HUES48 (cell line): ENCODE data around the gene TLX2.

Source experiments
- H3K27ac ChIP-seq: one replicate; pipeline ENCODE4 v1.7.0; 2013; ENCODE audit warnings: low read depth, low read length, inconsistent platforms
- H3K27me3 ChIP-seq: 2 replicates; pipeline ENCODE4 v1.6.1; 2013; ENCODE audit warnings: mild to moderate bottlenecking, low read length; ENCODE audit not compliant: control insufficient read depth, insufficient read depth
- H3K36me3 ChIP-seq: 2 replicates; pipeline ENCODE4 v1.6.1; 2013; ENCODE audit warnings: low read length; ENCODE audit not compliant: control insufficient read depth, insufficient read depth
- H3K4me1 ChIP-seq: 2 replicates; pipeline ENCODE4 v1.6.1; 2013; ENCODE audit warnings: mild to moderate bottlenecking, low read length; ENCODE audit not compliant: control insufficient read depth, insufficient read depth
- H3K4me3 ChIP-seq: 2 replicates; pipeline ENCODE4 v1.5.1; 2013; ENCODE audit warnings: mild to moderate bottlenecking, low read depth, low read length
- H3K9ac ChIP-seq: 2 replicates; pipeline ENCODE4 v1.6.1; 2013; ENCODE audit warnings: mild to moderate bottlenecking, low read depth, low read length, moderate library complexity
- H3K9me3 ChIP-seq: 2 replicates; pipeline ENCODE4 v1.6.1; 2013; ENCODE audit warnings: low read length; ENCODE audit not compliant: control insufficient read depth, insufficient read depth

The TLX2 gene

DNA sequence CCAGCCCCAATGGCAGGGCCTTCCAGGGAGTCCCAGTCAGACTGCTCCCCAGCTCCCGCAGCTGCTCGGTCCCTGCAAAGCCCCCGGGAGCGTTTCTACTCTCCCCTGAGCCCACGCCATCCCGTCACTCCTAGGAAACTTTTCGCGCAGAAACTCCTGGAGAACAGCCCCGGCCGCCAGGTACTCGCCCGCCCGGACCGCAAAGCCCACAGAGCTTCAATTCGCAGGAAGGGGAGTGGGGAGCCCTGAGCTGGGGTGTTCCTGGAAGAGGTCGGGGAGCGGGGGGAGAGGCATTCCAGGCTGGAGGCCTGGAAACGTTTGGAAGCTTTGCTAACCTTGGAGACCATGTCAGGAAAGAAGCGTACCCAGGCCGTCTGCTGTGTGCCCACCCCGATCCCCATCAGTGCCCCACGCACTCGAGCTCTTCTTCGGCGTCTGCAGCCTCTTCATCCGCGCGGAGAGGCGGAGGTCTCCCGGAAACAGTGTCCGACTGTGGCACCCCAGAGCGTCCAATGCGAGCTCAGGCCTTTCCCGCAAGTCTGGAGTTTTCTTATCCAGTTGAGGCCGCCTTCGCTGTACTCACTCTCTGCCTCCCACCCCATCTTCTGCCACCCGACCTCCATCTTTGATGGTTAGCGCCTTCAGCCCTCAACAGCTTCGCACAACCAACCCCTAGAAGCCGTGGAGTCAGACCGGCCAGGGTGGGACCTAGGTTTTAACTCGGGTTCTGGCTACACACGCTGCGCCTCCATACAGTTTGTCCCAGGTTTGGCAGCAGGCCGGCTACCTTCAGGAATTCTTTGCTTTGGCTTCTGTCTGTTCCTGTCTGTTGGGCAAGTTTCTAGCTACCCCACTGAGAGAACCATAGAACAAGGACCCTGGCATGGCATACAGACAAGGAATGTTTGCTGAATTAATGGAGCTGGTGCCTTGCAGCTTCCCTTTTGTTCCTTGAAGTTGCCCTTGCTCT is 10.5 kb upstream of the TLX2 start:
- Histone ChIP-seq H3K4me3 (peak overlapping the region; percentile 60), H3K4me1 (peaks cover 19% of the 10 kb centered on the region; the same call in 1 of the 2 replicates), H3K27ac (no peak overlapping the region), H3K9ac (no peak overlapping the region), H3K36me3 (peaks cover 10% of the 10 kb centered on the region; the same call in 1 of the 2 replicates), H3K9me3 (no peaks in the 10 kb centered on the region), H3K27me3 (peaks cover 74% of the 10 kb centered on the region)

DNA sequence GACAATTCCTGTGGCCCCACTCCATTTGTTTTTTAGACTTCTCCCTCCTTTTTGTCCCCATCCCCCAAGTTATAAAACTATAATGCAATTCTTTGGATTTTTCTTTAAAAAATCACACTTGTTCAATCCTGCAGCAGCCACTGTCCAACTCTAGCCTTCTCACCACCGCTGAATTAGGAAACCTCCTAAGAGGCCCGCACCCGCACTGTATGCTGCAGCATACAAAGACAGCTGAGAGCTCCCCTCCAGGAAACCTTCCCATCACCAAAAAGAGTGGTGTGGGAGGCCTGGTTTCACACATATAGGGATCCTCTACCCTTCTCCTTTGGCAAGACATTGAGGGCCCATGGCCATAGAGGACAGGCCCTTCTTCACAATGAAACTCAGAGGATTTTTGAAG is 9.7 kb upstream of the TLX2 start:
- Histone ChIP-seq H3K27me3 (peaks cover 74% of the 10 kb centered on the region), H3K9me3 (no peaks in the 10 kb centered on the region), H3K4me3 (no peak overlapping the region), H3K36me3 (peaks cover 10% of the 10 kb centered on the region; the same call in 1 of the 2 replicates), H3K4me1 (peaks cover 19% of the 10 kb centered on the region; the same call in 1 of the 2 replicates), H3K27ac (no peak overlapping the region), H3K9ac (no peak overlapping the region)

DNA sequence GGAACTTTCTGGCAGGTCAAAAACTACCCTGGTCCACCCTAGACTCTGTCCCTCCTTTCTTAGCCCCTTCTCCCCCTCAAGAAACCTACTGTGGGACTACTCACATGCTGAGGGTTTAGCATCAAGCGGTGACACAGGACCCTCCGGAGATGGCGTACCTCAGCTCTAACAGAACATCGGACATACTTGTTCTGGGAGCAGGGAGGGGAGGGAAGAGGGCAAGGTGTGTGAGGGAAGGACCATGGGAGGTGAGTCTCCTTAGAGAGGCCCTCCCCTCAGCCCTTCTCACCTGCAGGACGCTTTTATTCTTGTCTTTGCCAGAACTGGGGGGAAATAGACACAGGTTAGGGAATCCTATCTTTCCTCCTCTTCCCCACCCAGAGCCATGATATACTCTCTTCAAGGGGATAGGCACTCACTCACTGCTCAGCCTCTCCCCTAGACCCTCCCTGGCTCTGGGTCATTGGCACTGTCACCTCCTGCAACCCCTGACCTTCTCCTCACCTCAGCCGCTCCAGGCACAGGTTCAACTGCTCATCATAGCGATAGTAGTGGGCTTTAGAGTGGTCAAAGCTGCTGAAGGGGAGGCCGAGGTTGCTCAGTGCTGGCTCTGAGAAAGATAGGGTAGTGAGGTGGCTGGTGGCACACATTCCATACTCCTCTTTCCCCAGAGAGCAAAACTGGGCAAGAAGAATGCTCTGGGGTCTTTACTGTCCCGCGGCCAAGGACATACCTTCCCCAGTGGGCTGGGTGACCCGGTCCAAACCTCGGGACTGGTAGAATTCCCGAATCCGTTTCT is 8.6 kb upstream of the TLX2 start:
- Histone ChIP-seq H3K9ac (no peak overlapping the region), H3K4me1 (peaks cover 12% of the 10 kb centered on the region; the same call in 1 of the 2 replicates), H3K9me3 (no peaks in the 10 kb centered on the region), H3K36me3 (peaks cover 10% of the 10 kb centered on the region; the same call in 1 of the 2 replicates), H3K27ac (no peak overlapping the region), H3K27me3 (peaks cover 74% of the 10 kb centered on the region), H3K4me3 (no peak overlapping the region)

DNA sequence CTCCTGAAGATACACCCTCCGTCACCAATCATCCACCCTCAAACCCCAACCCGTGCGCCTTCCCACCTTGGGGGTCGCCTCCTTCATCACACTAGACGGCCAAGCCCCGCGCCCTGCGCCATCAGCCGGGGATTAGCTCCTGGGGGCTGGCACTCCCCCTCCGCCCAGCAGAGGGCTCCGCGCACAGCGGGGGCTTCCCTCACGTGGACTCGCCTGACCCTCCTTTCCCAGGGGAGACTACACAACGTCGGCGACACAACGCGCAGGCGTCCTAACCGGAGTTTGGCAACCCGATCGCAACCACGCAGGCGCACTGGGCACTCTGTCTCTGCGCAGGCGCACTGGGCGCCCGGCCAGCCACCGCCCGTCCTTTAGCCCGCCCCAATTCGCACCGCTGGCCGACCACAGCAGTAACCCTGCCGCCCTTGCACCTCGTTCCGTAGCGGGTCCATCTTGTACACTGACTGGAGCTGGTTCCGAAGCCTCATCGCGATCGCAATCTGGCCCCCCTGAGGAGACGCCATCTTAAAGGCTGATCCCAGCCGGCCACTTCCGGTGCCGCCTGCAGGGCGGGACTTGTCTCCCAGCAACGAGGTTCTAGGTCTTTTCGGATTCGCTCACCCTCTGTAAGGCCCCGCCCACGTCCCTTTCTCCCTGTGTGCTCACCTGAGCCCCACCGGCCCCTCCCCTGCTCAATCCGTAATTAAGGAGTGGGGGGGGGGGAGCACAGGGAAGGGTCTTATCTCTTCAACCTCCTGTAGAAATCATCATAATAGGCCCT is 6.9 kb upstream of the TLX2 start, which contains the start of gene PCGF1:
TSS of gene PCGF1 (minus strand) at position 551 of the 781 bp plus-strand sequence. CDS start at position 524, 27 bp downstream.
- peaks cover 74% of the 10 kb centered on the region for H3K27me3 ChIP-seq
- H3K27ac ChIP-seq, result peak within 1 kb of the TSS; percentile 100
- peaks cover 10% of the 10 kb centered on the region; the same call in 1 of the 2 replicates for H3K36me3 ChIP-seq
- no peaks in the 10 kb centered on the region for H3K9me3 ChIP-seq
- H3K4me3 ChIP-seq, result peak within 1 kb of the TSS; percentile 93
- H3K9ac ChIP-seq, result peak within 1 kb of the TSS; percentile 93
- peaks cover 12% of the 10 kb centered on the region; the same call in 1 of the 2 replicates for H3K4me1 ChIP-seq

DNA sequence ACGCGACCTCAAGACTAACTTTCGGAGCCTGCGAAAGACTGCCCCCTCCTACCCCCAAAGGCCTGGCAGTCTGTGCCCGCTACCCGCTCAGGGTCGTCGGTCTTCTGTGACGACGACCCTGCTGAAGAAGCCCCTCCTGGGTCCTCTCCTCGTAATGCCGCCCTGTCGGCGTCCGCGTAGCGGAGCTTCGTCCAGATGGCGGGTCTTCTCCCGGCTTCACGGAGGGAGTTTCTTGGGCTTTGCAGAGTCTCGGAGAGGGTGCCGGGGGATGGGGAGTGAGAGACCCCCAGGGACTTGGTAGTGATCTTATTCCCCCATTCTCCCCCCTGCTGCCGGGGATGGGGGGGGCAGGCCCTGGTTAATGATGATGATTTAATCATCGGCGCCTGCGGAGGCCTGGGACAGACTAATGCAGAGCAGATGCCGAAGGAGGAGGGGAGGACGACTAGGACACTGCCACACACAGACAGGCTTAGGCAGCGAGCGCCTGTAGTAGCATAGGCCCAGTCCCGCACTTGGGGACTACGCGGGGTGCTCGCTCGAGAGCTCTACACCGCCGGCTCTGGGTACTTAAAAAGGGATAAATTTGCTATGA is 6.2 kb upstream of the TLX2 start:
- Histone ChIP-seq H3K27me3 (peaks cover 74% of the 10 kb centered on the region), H3K27ac (peak overlapping the region; percentile 100), H3K4me1 (peaks cover 12% of the 10 kb centered on the region; the same call in 1 of the 2 replicates), H3K9ac (peak overlapping the region; percentile 93), H3K36me3 (peaks cover 10% of the 10 kb centered on the region; the same call in 1 of the 2 replicates), H3K9me3 (no peaks in the 10 kb centered on the region), H3K4me3 (peak overlapping the region; percentile 93)

DNA sequence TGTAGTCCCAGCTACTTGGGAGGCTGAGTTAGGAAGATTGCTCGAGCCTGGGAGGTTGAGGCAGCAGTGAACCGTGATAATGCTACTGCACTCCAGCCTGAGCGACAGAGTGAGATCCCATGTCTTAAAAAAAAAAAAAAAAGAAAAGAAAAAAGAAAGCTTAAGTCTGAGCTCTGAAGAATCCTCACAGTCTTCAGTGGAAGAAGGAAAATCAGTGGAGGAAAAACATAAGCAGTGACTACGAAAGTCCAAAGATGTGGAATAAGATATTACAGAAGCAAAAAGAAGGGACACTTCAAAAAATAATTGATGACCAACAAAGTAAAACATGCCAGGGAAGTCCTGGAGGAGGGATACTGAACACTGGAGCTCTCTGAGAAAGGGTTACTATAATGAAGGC is 4.0 kb upstream of the TLX2 start:
- no peak overlapping the region for H3K9ac ChIP-seq
- H3K36me3 ChIP-seq, result peaks cover 4% of the 10 kb centered on the region; the same call in 1 of the 2 replicates
- no peak overlapping the region for H3K27ac ChIP-seq
- H3K27me3 ChIP-seq, result peaks cover 74% of the 10 kb centered on the region
- no peak overlapping the region for H3K4me3 ChIP-seq
- H3K9me3 ChIP-seq, result no peaks in the 10 kb centered on the region
- peaks cover 19% of the 10 kb centered on the region for H3K4me1 ChIP-seq

DNA sequence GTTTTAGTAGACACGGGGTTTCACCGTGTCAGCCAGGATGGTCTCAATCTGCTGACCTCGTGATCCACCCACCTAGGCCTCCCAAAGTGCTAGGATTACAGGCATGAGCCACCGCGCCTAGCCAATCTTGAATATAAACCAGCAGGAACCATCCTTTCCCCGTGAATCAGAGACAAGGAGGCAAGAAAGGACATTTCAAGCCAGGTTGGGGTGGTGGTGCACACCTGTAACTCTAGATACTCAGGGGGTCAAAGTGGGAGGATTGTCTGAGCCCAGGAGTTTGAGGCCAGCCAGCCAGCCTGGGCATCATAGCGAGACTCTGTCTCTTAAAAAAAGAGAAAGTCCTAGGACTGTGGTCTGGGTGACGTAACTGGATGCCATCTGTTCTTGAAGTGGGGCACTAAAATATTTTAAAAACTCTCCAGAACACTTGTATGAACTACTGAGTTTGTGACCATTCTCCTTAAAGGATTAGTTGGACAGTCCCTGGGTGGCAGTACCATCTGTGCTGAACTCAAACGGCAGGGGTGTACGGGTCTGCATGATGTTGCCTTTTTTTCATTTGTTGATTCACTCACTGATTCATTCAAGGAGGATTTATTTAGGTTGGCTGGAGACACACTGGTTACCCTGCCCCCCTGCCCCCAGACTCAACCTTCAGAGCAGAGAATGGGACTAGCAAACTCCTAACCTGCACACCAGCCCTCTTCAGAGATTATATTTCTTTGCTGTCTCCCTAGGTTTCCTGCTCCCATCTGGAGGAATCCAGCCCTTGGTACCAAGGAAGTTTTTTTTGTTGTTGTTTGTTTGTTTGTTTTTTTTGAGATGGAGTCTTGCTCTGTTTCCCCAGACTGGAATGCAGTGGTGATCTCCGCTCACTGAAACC is 2.9 kb upstream of the TLX2 start:
- Histone ChIP-seq H3K27me3 (peaks cover 80% of the 10 kb centered on the region), H3K9ac (no peak overlapping the region), H3K9me3 (no peaks in the 10 kb centered on the region; the same call in 1 of the 2 replicates), H3K4me1 (peaks cover 19% of the 10 kb centered on the region), H3K27ac (no peak overlapping the region), H3K4me3 (no peak overlapping the region), H3K36me3 (no peaks in the 10 kb centered on the region)

DNA sequence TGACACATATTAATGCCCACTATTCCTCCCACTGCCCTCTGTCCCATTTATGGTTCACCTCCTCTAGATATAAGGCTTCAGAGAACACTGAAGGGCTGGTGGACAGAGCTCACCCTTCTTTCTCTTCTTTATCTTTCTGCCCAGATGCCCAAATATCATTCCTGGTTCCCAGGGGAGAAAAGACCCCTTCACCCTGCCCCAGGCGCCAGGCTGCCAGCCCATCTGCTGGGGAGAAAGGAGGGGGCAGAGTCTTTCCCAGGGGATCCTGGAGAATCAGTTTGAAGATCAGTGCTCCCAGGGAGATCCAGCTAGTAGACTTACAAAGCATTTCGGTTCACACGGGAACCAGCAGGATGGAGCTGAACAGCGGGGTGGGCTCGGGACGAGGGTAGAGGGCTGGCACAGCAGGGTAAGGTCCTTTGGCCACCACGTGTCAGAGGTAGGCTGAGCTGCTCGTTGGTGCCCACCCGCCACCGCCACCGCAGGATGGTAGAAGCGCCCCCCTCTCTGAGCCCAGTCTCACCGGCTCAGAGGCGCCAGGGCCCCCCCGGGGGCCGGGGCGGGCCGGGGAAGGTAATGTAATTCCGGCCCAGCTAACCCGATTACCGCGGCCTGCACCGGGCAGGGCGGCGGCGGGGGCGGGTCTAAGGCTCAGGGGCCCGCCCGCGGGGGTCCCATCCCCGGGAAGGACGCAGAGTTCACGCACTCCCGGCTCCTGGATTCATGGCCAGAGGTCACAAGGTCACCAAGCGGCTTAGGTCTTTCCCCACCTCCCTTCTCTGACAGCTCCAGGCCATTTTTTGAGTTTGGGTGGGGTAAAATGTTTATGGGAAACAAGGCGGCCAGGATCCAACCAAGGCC is 1.3 kb upstream of the TLX2 start:
- no peak overlapping the region for H3K27ac ChIP-seq
- peak overlapping the region; percentile 57 for H3K4me3 ChIP-seq
- H3K9me3 ChIP-seq, result peaks cover 7% of the 10 kb centered on the region
- peaks cover 13% of the 10 kb centered on the region for H3K4me1 ChIP-seq
- peaks cover 96% of the 10 kb centered on the region for H3K27me3 ChIP-seq
- H3K9ac ChIP-seq, result no peak overlapping the region
- no peaks in the 10 kb centered on the region for H3K36me3 ChIP-seq
